ENCODE measurements around the gene CAPN11. TPM values are rescaled to one million over a fixed set of nuclear protein-coding genes. Genes with fewer than 3 reads are reported as not detected.

The CAPN11 gene
- total and polyA plus RNA-seq, 2 of the 4 experiments (the other 2 are of a cell fraction) = not detected

DNA sequence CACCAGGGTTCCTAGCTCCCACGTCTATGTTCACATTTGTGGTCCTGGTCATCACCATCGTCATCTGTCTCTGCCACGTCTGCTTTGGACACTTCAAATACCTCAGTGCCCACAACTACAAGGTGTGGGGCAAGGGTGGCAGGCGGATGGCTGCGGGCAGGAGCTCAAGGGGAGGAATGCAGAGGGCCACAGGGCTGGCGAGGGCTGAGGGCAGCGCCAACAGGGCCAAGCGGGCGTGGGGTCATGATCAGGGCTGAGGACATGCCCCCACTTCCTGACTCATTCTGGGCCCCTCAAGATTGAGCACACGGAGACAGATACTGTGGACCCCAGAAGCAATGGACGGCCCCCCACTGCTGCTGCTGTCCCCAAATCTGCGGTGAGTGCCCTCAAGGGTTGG lies 4.6 kb upstream of the CAPN11 start:
- no peak overlapping the region for H3K56ac ChIP-seq (ENCODE audit: extremely low read depth, insufficient read depth, low read length)
- H2BK15ac ChIP-seq (ENCODE audit: low read depth, low read length) = no peak overlapping the region
- in situ Hi-C loops (cut with MboI; ENCODE audit: low sequenced_read_pairs) = no loop called here
- DNase-seq (no peak), ATAC-seq (ENCODE audit: low read depth) (no peak)
- no peak overlapping the region for H4K8ac ChIP-seq (ENCODE audit: low read depth in 2 of 2, low read length in 2 of 2)
- peaks cover 13% of the 10 kb centered on the region; the same call in 1 of the 2 replicates for H3K36me3 ChIP-seq (ENCODE audit: control insufficient read depth, insufficient read depth, low read length)
- H3K9me1 ChIP-seq (ENCODE audit: insufficient read depth, low read length) = 0 out of 2 replicates have a peak, but pooled peaks cover 2% of the 10 kb centered on the region
- H3K9me3 ChIP-seq (ENCODE audit: control insufficient read depth, insufficient read depth, low read length) = no peaks in the 10 kb centered on the region
- H4K20me1 ChIP-seq (ENCODE audit: insufficient read depth, low read length) = peaks cover 10% of the 10 kb centered on the region; the same call in 1 of the 2 replicates
- H2AK9ac ChIP-seq (replicated peaks; ENCODE audit: low read depth, low read length, poor library complexity) = no peak overlapping the region
- TF ChIP-seq NFE2L2 (IDR thresholded peaks at IDR 0.05; ENCODE audit: low read depth, low read length) (no peak), CTCF (conservative IDR thresholded peaks at IDR 0.05; ENCODE audit: low read depth, low read length) (no peak), CHD1 (IDR thresholded peaks at IDR 0.05; ENCODE audit: low read depth, low read length) (no peak), CEBPB (IDR thresholded peaks at IDR 0.05; ENCODE audit: low read depth, low read length) (no peak), MAFK (IDR thresholded peaks at IDR 0.05; ENCODE audit: low read depth, low read length) (no peak), ELK1 (IDR thresholded peaks at IDR 0.05; ENCODE audit: borderline replicate concordance, low read depth, low read length) (no peak), RCOR1 (IDR thresholded peaks at IDR 0.05; ENCODE audit: insufficient replicate concordance, low read length) (no peak), POLR2A (IDR thresholded peaks at IDR 0.05; ENCODE audit: low read depth, low read length) (no peak), USF2 (IDR thresholded peaks at IDR 0.05; ENCODE audit: low read depth, low read length) (no peak), FOS (IDR thresholded peaks at IDR 0.05; ENCODE audit: low read depth, low read length) (no peak), BHLHE40 (IDR thresholded peaks at IDR 0.05; ENCODE audit: low read depth, low read length) (no peak), RFX5 (IDR thresholded peaks at IDR 0.05; ENCODE audit: low read depth, low read length) (no peak), MXI1 (IDR thresholded peaks at IDR 0.05; ENCODE audit: borderline replicate concordance, low read depth, low read length) (no peak), RAD21 (IDR thresholded peaks at IDR 0.05; ENCODE audit: low read length) (no peak), MAZ (IDR thresholded peaks at IDR 0.05; ENCODE audit: borderline replicate concordance, low read depth, low read length) (no peak), SMC3 (IDR thresholded peaks at IDR 0.05; ENCODE audit: low read depth, low read length) (no peak)
- no peak overlapping the region for H2AFZ ChIP-seq (replicated peaks; ENCODE audit: low read length, poor library complexity)
- H2BK20ac ChIP-seq (ENCODE audit: low read depth, low read length) = no peak overlapping the region
- H3K27ac ChIP-seq (ENCODE audit: insufficient read depth, low read length) = no peak overlapping the region
- no peak overlapping the region for H3K4me2 ChIP-seq (ENCODE audit: low read depth, low read length)
- no peak overlapping the region for H3K23ac ChIP-seq (ENCODE audit: low read depth, low read length)
- no TSS peak for BruUV-seq (replicated peaks)
- 93% methylated on average over 3 of the region's 12 CpGs; no CpG with 5 or more reads in 1 of the 2 experiments for WGBS, 2 experiments (ENCODE audit: extremely low coverage in 2 of 2, insufficient read length in 1 of 2)
- dilution Hi-C loops (cut with HindIII; ENCODE audit: low sequenced_read_pairs, unreplicated experiment) = no loop called here
- no peak overlapping the region for H2AK5ac ChIP-seq (ENCODE audit: low read depth, low read length)
- H2BK120ac ChIP-seq (ENCODE audit: low read depth, low read length) = no peak overlapping the region
- intact Hi-C loops (cut with micrococcal nuclease) = no loop called here
- no peak overlapping the region for H2BK5ac ChIP-seq (ENCODE audit: low read depth, low read length, poor library complexity, severe bottlenecking)
- H4K91ac ChIP-seq (ENCODE audit: insufficient read depth, low read depth, low read length) = no peak overlapping the region
- no peak overlapping the region for H3K18ac ChIP-seq (ENCODE audit: low read depth, low read length)
- H3K27me3 ChIP-seq (ENCODE audit: control insufficient read depth, insufficient read depth, low read length) = no peaks in the 10 kb centered on the region
- H3K4me3 ChIP-seq (ENCODE audit: insufficient read depth, low read depth, low read length) = no peak overlapping the region
- ChIA-PET CTCF (no interaction called here), POLR2A (ENCODE audit: unreplicated experiment) (no interaction called here)
- no peaks in the 10 kb centered on the region for H3K79me1 ChIP-seq (ENCODE audit: low read depth in 1 of 2, low read length in 2 of 2)
- H3K14ac ChIP-seq (replicated peaks; ENCODE audit: low read depth, low read length) = no peak overlapping the region
- H3K4ac ChIP-seq (ENCODE audit: low read depth, low read length) = no peak overlapping the region
- H4K5ac ChIP-seq (ENCODE audit: low read depth, low read length) = no peak overlapping the region
- H3K4me1 ChIP-seq (ENCODE audit: control insufficient read depth, insufficient read depth, low read length) = peaks cover 2% of the 10 kb centered on the region
- no peak overlapping the region for H3K9ac ChIP-seq (ENCODE audit: low read depth, low read length)
